GM19372 (cell line): ENCODE results near the gene PTPN22.
A peak's percentile ranks its signal among the peaks of the same experiment; 100 is the strongest.

Source experiments
- ATAC-seq: cut with Tn5 transposase; IDR thresholded peaks from one replicate; pipeline ENCODE4 v1.9.1; 2021; ENCODE audit warnings: mild to moderate bottlenecking, low read depth, moderate library complexity; ENCODE audit not compliant: unreplicated experiment

PTPN22 gene

GRCh38 chr1:113871597-113872113, at the start of gene PTPN22:
Gene PTPN22 (minus strand): TSS chr1:113871712.
- peak; percentile 90 for ATAC-seq

GRCh38 chr1:113918243-113918642, 46.7 kb upstream of the PTPN22 start:
- ATAC-seq, result no peak

GRCh38 chr1:113917400-113918082, 46.0 kb upstream of the PTPN22 start:
- ATAC-seq, result no peak

GRCh38 chr1:113916974-113917373, 45.5 kb upstream of the PTPN22 start:
- ATAC-seq, result no peak

- no peak for ATAC-seq
Observed at GRCh38 chr1:113913887-113914664, 42.6 kb upstream of the PTPN22 start.

GRCh38 chr1:113913312-113913668, 41.8 kb upstream of the PTPN22 start:
- no peak for ATAC-seq

GRCh38 chr1:113912594-113913311, 41.2 kb upstream of the PTPN22 start:
- no peak for ATAC-seq

GRCh38 chr1:113905435-113905861, 33.9 kb upstream of the PTPN22 start:
- ATAC-seq, result no peak

- ATAC-seq, result peak; percentile 88
Observed at GRCh38 chr1:113904674-113905434, 33.3 kb upstream of the PTPN22 start, which contains the start of the genes AP4B1 and DCLRE1B. Gene AP4B1 (minus strand): TSS chr1:113904799. CDS start chr1:113904717, 82 bp downstream. Gene DCLRE1B (plus strand): TSS chr1:113905326. CDS start chr1:113905587, 261 bp downstream.

GRCh38 chr1:113904293-113904673, 32.8 kb upstream of the PTPN22 start:
- peak; percentile 26 for ATAC-seq

GRCh38 chr1:113903501-113904292, 32.2 kb upstream of the PTPN22 start:
- no peak for ATAC-seq

- ATAC-seq, result no peak
Observed at GRCh38 chr1:113901191-113901590, 29.7 kb upstream of the PTPN22 start.

- ATAC-seq, result no peak
Observed at GRCh38 chr1:113899111-113899510, 27.6 kb upstream of the PTPN22 start.

GRCh38 chr1:113898241-113898814, 26.8 kb upstream of the PTPN22 start:
- ATAC-seq, result no peak

- no peak for ATAC-seq
Observed at GRCh38 chr1:113895961-113896360, 24.4 kb upstream of the PTPN22 start.

GRCh38 chr1:113895098-113895497, 23.6 kb upstream of the PTPN22 start:
- no peak for ATAC-seq

GRCh38 chr1:113893267-113893666, 21.8 kb upstream of the PTPN22 start:
- ATAC-seq, result no peak

GRCh38 chr1:113891631-113892220, 20.2 kb upstream of the PTPN22 start:
- no peak for ATAC-seq

GRCh38 chr1:113890816-113891215, 19.3 kb upstream of the PTPN22 start:
- ATAC-seq, result no peak
